Stimulated activated CD8-positive, alpha-beta memory T cell treated with anti-CD3 and anti-CD28 coated beads, Interleukin-2, amount 100 ng/mL, for 48 hours (primary cell): ENCODE measurements around the gene NT5M.

Experiments used
- DNase-seq, 2 donors: peaks; one replicate each; pipeline ENCODE4 v3.0.0-alpha.2; 2020; ENCODE audit warnings: low read depth in 2 of 2

The NT5M gene

DNA sequence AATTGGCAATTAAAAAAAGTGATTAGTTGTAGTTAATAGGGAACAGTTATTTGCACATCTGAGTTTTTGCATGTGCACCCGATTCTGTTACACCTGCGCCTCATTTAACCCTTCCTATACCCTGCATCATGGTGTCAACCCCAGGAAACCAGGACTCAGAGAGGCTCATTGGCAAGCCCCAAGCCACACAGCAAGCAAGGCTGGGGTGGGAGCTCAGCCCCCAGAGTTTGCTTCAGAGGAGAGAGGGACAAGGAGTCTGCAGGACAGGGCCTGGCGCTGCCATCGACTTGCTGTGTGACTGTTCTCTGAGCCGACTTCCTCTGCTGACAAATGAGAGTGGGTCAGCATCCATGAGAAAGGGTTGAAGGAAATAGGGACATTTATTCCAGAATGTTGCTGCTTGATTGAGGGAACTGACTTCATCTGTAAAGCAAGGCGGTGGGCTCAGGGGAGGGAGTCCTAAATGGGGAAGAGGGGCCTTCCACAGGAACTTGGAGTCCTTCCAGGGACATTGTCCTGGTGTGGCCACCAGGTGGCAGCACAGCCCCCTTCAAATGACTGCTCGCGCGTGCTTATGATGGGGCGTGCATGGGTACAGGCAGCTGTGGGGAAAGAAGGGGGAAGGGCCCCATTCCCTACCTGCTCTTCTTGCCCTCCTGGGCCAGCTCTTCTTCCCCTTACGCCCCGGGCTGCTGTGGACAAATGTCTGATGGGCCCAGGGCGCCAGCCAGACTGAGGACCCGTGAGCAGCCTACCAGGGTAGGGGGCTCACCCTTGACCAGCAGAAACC is 51.6 kb downstream of the NT5M start:
- peak; percentile 55 to 62 for DNase-seq

DNA sequence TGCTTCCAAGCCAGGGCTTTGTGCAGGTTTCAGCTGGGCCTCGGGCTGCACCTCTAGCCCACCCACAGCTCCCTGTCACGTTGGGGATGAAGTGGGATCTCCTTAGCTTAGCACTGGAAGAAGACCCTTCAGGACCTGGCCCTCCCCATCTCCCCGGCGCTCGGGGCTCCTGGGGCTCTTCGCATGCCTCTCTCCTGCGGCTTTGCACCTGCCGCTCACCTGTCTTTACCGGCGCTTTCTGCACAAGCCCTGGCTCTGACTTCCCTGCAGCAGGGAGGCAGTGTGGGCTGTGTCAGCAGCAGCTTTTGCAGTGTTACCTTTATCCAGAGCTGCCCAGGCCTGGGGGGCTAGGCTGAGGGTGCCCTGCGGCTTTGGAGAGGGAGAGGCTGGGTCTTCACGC is 52.3 kb downstream of the NT5M start:
- no peak for DNase-seq

DNA sequence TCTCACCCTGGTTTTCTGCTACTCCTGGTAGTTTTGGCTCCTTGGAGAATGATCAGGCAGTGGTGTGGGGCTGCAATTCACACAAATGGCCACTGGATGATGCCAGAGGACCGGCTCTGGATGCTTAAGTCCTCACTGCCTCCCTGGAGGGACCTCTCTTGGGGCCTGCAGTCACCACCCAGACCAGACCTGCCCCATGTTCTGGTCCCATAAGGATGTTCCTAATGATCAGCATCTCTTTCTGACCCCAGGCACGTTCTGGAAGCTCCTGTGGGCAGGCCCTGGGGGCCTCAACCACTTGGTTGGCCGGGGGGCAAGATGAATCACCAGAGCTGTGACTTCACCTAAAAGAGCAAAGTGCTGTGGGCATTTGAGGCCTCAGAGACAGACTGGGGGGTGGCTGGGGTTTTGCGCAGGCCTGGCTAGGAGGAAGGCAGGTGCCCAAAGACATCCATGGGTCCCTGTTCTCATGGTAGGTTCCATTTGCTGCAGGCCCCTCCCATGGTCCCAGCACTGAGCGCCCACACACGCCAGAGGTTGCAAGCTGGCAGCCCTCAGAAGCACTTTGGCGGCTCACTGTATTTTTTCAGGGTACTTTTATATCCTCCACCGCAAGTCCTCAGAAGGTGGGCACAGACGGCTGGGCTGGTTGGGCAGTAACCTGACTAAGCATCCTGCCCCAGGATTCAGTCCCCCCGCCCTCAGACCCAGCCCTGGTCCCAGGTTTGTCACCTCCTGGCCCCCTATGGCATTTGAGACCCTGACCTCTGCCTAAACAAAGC is 53.2 kb downstream of the NT5M start:
- DNase-seq, result peak; percentile 47 to 60

DNA sequence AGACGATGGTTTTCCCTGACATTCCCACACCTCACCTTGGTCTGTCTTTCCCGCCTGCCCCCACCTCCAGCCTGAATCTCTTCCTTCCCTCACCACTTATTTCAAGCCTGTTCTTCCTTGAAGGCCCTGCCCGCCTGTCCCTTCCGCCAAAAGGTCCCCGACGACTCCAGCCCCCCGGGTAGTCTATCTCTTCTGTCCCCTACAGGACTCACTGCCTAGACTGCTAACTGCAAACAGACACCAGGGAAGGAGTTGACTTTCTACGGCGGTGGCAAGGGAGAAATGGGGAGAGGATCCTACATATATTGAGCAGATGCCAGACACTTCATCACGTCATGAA is 53.7 kb downstream of the NT5M start:
- DNase-seq, result no peak

DNA sequence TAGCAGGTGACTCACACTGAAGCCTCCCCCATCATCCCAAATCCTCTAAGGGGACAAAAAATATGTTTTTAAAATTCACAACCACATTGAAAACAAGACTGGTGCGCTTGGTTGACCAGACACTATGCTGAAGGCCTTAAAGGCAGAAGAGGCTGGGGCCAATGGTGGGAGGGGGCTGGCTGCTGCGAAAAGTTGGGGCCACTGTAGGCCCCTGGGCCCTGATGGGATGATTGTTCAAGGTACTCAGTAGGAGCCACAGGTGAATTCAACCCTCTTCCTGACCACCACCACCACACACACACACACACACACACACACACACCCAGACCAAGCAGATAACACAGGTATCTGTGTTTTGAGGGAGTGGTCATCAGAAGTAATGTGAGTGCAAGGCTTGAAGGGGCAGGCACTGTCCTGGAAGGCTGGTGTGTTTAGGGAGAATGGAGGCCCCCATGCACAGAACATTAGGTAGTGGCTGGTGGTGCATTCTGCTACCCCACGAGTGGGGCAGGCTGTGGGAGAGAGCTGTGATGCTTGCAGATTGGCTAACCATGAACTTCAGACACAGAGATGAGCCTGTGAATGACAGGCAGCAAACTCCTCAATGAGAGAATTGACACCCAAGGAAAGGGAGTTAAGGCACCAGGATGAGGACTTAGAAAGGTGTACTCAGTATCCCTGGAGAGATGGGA is 55.0 kb downstream of the NT5M start:
- no peak for DNase-seq

DNA sequence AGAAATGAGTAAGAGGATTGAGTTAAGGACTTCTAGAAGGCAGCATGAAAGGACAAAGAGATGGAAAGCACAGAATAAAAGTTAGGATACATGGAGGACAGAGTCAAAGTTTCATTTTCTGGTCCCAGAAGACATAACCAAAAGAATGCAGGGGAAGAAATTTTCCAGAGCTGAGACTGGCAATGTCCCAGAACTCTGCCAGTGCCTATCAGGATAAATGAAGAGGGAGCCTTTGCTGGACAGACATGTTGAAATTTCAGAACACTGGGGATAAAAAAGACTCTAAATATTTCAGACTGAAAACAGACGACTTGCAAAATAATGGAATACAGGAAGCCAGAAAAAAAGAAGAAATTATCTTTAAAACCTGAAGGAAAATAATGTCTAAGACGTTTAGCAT is 55.7 kb downstream of the NT5M start:
- no peak for DNase-seq

DNA sequence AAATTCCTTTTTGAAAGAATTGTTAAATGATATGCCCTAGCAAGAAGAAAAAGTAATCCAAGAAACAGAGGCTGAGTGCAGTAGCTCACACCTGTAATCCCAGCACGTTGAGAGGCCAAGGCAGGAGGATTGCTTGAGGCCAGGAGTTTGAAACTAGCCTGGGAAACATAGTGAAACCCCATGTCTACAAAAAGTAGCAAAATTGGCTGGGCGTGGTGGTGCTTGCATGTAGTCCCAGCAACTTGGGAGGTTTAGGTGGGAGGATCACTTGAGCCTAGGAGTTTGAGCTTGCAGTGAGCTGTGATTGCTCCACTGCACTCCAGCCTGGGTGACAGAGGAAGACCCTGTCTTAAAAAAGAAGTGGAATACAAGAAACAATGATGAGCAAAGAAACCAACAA is 56.1 kb downstream of the NT5M start:
- no peak for DNase-seq

DNA sequence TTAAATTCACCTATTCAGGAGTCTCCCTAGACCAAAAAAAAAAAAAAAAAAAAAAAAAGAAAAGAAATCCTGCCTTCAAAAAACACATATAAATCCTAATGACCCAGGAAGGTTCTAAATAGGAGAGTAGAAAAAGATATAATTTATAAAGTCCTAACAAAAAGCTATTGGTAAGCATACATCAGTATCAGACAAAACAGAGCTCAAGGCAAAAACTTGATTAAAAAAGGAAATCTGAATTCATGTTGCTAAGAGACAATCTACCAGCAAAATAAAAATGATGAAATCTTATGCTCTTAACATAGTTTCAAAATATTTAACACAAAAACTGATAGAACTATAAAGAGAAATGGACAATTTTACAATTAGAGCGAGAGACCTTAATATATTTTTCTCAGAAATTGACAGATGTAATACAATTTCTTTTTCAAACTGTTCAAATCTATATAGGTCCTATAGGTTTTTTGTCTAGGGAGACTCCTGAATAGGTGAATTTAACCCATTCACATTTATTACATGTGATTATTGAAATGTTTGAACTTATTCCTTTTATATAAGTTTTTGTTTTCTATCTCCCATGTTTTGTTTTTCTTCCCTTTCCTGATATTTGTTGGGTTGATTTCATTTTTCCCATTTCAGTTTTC is 57.0 kb downstream of the NT5M start:
- no peak for DNase-seq

DNA sequence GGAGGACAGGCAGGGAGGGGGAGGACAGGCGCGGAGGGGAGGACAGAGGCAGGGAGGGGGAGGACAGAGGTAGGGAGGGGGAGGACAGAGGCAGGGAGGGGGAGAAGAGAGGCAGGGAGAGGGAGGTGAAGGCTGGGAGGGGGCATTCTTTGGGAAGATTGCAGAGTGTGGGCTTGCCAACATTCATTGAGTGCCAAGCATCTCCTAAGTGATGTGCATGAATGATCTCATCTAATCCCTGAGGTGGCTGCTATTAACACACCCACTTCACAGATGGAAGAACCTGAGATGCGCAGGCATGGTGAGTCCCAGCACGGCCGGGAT is 58.3 kb downstream of the NT5M start:
- no peak for DNase-seq

DNA sequence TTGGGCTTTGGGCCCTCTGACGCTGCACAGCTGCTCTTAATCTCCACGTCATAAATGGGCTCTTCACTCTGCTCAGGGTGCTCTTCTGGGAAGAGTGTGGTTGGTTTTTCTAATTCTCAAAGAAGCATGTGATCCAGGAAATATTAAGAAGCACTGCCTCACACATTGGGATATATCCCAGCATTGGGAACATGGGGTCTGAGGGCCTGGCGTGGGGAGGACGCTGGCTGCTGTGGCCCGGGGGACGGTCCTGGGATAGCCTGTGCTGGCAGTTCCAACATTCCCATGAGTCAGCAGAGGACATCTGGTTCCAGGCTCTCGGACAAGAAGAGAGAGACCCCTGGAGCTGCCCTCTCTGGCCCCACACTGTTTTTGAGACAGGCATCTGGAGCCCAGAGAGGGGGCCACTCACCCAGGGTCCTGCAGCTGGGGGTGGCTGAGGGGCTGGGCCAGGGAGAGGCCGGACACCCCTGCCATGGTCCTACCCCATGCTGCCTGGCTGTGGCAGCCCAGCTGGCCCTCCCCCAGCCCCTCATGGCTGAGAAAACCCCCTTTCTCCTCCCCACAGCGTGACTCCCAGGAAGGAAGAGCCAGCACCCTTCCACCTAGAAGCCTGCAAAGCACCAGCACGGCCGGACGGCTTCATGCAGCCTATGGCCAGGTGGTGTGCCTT is 58.8 kb downstream of the NT5M start:
- no peak for DNase-seq

DNA sequence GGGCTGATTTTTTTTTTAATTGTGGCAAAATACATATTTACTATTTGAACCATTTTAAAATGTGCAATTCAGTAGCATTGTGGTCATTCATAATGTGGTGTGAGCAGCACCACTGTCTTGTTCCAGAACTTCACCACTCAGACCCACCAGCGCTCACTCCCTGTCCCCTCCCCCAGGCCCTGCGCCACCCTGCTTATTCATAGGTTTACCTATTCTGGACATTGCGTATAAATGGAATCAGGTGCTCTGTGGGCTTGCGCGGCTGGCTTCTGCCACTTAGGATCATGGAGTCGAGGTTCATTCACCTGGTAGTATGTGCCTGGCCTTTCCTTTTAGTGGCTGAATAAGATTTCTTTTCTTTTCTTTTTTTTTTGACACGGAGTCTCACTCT is 59.4 kb downstream of the NT5M start:
- no peak for DNase-seq

DNA sequence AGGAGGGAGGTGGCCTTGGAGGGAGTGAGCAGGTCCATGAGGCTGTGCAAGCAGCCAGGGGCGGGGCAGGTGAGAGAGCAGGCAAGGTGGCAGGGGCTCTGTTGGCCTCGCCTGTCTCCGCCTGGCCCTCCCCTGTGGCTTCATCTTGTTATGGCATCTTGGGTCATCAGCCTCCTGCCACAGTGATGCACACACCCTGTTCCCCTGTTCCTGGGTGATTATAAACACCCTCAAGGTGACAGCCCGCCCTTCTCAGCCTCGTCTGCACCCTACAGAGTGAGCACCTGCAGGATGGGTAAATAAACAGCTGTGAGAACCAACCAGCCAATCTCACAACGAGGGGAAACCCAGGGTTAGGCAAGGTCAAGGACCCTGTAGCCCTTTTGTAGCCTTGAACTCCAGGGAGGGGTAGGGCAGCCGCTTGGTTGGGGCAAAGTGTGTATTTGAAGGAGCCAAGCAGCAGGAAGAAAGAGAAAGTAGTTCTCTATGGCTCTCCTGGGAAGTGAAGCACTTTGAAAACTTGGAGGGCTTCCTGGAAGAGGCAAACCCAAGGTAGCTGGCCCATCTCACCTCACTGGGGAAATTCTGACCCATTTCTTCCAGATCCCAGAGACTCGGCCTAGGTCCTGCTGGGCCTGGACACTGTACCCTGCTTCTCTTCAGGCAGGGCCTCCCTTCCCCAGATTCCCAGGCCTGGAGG is 60.6 kb downstream of the NT5M start:
- no peak for DNase-seq

DNA sequence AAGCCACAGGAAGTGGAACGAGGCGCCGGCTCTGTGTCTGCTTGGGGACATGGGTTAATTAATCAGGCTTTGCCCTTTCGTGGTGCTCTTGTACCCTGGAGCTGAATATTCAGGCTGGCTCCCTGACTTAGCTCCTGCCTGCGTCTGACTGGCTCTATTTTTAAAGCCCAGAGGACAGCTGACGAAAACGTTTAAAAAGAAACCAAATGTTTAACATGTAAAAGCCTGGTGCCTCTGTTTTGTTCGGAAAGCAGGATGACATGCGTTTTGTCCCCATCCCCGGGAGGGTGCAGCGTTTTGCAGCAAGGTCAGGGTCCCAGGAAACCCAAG is 61.1 kb downstream of the NT5M start:
- DNase-seq, result no peak

DNA sequence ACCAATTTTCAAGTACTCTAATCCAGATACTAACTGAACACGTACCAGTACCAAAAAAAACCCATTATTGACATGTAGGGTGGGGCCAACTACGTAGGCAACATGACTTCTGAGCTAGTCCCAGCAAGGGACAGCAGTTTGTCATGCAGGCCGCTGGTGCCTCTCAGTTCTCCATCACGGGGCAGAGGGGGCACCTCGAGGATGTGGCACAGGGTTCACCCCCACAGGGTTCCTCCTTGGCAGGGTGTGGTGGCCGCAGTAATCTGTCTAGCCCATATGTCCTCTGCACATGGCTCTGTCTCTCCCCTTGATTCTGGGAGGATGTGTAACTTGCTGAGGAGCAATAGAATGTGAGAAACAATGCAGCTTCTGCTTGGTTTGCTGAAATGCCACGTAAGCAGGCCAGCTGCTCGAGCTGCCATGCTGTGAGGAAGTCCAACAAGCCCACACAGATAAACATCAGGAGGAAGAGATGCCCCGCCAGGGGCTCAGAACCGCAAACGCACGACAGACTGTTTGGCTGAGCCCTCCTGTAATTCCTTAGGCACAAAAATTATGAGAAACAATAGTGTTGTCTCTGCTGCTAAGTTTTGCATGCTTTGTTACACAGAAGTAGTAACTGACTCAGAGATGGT is 62.4 kb downstream of the NT5M start:
- no peak for DNase-seq

DNA sequence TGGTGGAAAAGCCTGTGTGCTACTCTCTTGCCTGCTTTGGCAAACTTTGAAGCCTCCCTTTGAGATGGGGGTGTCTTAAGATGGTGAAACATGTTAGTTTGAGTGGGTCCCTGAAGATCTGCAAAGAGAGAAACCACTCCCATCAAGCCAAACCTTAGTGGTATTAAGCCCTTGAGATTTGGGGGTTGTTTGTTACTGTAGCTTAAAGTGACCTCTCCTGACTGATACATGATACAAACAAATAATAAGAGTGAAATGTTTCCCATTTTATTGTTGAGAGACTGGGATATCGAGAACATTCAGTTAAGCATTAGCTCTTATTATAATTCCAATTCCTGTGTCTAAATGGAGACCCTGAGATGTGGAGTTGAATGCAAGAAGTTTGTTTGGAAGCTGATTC is 63.1 kb downstream of the NT5M start:
- no peak for DNase-seq

DNA sequence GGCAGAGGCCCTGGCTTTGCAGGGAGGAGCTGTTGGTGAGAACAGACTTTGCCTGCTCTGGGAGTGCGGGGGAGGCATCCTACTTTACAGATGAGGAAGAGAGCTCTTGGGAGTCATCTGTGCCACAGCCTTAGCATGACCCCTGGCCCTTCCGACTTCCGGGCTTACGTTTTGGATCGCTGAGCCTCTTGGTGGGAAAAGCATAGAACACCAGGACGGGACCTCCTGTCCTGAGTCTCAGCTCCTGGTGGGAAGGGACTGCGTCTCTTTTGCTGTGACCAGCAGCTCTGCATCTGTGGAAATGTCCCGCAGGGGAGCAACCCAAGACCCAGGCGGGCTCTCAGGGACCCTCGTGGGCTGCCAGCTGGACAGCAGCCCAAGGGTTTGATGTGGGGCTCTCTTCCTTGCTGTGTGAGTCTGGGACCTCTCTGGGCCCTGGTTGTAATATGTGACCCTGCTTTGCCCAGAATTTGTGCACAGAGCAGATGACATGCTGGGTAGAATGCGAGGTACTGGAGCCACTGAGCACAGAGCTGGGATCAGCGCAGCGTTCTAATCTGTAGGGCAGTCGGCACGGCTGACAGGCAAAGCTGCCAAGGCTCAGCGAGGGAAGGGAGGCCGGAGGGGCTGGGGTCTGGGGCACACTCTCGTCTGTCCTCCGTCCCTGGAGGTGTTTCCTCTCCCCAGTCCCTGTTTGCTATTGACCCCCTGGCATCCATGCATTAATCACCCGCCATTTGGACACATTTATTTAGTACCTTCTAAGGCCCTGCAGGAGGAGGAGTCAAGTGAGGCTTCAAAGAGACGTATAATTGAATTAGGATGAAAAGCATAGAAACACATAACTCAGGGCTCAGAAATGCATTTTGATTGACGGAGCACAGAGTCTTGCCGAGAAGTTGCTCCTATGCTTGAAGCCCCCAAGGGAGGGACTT is 64.0 kb downstream of the NT5M start:
- DNase-seq, result no peak

DNA sequence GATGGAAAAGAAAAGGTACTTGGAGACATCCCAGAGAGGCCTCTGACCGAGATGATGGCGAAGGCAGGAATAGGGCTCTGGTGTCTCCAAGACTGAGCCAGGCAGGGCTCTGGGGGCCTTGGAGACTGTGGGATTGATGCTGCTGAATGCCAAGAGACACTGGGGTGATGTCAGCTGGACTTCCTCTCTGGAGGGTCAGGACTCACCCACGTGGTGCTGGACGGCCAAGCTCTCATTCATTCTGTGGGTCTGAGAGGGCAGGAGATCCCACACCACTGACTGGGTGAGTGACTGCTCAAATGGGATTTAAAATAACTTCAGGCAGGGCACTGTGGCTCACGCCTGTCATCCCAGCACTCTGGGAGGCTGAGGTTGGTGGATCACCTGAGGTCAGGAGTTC is 64.8 kb downstream of the NT5M start:
- no peak for DNase-seq

DNA sequence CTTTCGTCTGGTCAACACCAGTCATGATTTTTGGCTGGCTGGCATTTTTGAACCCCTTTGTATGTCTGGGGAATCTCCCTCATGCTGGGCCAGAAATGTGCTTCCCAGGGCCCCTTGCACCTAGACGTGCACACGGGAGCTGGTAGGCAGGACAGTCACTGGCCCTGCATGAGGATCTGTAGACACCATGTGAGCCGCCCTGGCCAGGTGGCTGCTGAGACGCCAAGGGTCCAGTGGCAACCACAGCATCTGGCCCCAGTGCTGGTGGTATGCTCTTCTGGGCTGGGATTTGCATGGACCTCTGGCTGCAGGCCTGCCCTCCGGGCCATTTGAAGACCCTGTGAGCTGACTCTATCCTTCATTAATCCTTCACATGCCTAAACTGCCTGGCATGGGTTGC is 67.5 kb downstream of the NT5M start:
- DNase-seq, result no peak

DNA sequence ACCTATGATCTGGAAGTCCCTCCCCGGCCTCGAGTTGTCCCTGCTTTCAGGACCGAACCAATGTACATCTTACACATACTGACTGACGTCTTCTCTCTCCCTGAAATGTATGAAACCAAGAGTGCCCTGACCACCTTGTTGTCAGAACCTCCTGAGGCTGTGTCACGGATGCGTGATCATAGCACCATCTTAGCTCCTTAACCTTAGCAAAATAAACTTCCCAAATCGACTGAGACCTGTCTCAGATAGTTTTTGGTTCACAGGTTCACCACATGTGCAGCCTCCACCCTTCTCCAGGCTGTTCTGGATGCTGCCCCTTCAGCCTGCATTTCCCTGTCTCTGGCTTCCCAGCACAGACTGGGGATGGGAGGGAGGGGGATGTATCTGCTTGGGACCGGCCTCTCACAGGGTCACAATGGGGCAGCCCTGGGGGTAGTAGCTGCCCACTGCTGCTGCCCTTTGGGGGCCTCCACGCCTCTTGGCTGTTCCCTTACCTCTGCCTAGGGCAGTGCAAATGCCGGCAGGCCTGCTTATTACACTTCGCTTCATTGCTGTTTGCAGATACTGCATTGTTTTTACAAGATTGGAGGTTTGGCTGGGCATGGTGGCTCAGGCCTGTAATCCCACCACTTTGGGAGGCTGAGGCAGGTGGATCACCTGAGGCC is 69.8 kb downstream of the NT5M start:
- no peak for DNase-seq
